GM12878 (cell line): ENCODE measurements around the gene FBXO42. TPM values are rescaled to one million over a fixed set of nuclear protein-coding genes. Genes with fewer than 3 reads are reported as not detected.

Experiments
- BHLHE40 ChIP-seq, 2 experiments: fragments of 450-650 bp in 1 of 2; IDR thresholded peaks; 2 replicates each; pipeline ENCODE4 v1.6.1; 2011 to 2017; ENCODE audit warnings: low read depth in 2 of 2, borderline replicate concordance in 1 of 2, improper control_type of control experiment in 1 of 2, low read length in 1 of 2, mild to moderate bottlenecking in 1 of 2
- BRCA1 ChIP-seq: IDR thresholded peaks from 2 replicates; pipeline ENCODE4 v1.6.1; 2011; ENCODE audit warnings: low read depth, low read length, improper control_type of control experiment
- GABPA ChIP-seq: IDR thresholded peaks from 2 replicates; pipeline ENCODE4 v1.6.1; 2014; ENCODE audit warnings: antibody characterized with exemption, low read depth, mild to moderate bottlenecking, inconsistent platforms
- HDGF ChIP-seq: fragments of 450-650 bp; IDR thresholded peaks from 2 replicates; pipeline ENCODE4 v1.6.1; 2016; ENCODE audit warnings: antibody characterized with exemption
- JUND ChIP-seq: IDR thresholded peaks from 2 replicates; pipeline ENCODE4 v1.6.1; 2012; ENCODE audit warnings: low read depth, mild to moderate bottlenecking, low read length, improper control_type of control experiment, moderate library complexity
- KDM1A ChIP-seq: fragments of 200-600 bp; sonication (generic); IDR thresholded peaks from 2 replicates; pipeline ENCODE4 v1.6.1; 2016; ENCODE audit warnings: borderline replicate concordance
- MEF2B ChIP-seq: fragments of 450-650 bp; IDR thresholded peaks from 2 replicates; pipeline ENCODE4 v1.6.1; 2018; ENCODE audit warnings: mild to moderate bottlenecking, moderate library complexity; ENCODE audit not compliant: partially characterized antibody, poor library complexity, severe bottlenecking
- POLR2AphosphoS2 ChIP-seq: IDR thresholded peaks from 2 replicates; pipeline ENCODE4 v1.6.1; 2011; ENCODE audit warnings: low read depth, mild to moderate bottlenecking, low read length, improper control_type of control experiment, moderate library complexity
- RFX5 ChIP-seq: IDR thresholded peaks from 2 replicates; pipeline ENCODE4 v1.6.1; 2011; ENCODE audit warnings: low read depth, low read length, improper control_type of control experiment
- SMARCA5 ChIP-seq: fragments of 450-650 bp; IDR thresholded peaks from 2 replicates; pipeline ENCODE4 v1.6.1; 2017; ENCODE audit warnings: mild to moderate bottlenecking
- SREBF2 ChIP-seq: IDR thresholded peaks from 2 replicates; pipeline ENCODE4 v1.6.1; 2012; ENCODE audit warnings: mild to moderate bottlenecking, low read length
- STAT3 ChIP-seq: IDR thresholded peaks from 2 replicates; pipeline ENCODE4 v1.6.1; 2011; ENCODE audit warnings: low read depth, low read length, improper control_type of control experiment
- TCF12 ChIP-seq: IDR thresholded peaks from 2 replicates; pipeline ENCODE4 v1.6.1; 2011; ENCODE audit warnings: low read depth, mild to moderate bottlenecking, low read length
- TCF7 ChIP-seq: IDR thresholded peaks from 2 replicates; pipeline ENCODE4 v1.6.1; 2014; ENCODE audit warnings: antibody characterized with exemption, borderline replicate concordance
- YBX1 ChIP-seq: fragments of 450-650 bp; IDR thresholded peaks from 2 replicates; pipeline ENCODE4 v1.6.1; 2016; ENCODE audit warnings: antibody characterized with exemption
- YY1 ChIP-seq: IDR thresholded peaks from 2 replicates; pipeline ENCODE4 v1.6.1; 2011; ENCODE audit warnings: low read depth, mild to moderate bottlenecking, low read length
- ZBED1 ChIP-seq: IDR thresholded peaks from 2 replicates; pipeline ENCODE4 v1.6.1; 2016; ENCODE audit warnings: borderline replicate concordance
- ZZZ3 ChIP-seq: IDR thresholded peaks from 2 replicates; pipeline ENCODE4 v1.6.1; 2011; ENCODE audit warnings: low read depth; ENCODE audit not compliant: control insufficient read depth, insufficient read length
- polyA plus RNA-seq, 11 experiments: library from polyadenylated mRNA; depleted of rRNA in 4 of 11; unstranded in 6 of 11; stranded (reverse) in 5 of 11; fragments of >200 nt; fragmentation: Nextera tagmentation in 4 of 11; fragmentation: Illumina TruSeq in 1 of 11; extraction: Ambion mirVana in 4 of 11; extraction: Trizol in 1 of 11; gene quantifications; 1 replicate in 1 of 11; 2 replicates in 10 of 11; pipeline versions ENCODE4 v1.2.1 to v1.2.3, GENCODE V29; 2011 to 2016; ENCODE audit warnings: inconsistent platforms in 2 of 11, missing spikeins in 2 of 11, low read depth in 1 of 11
- total RNA-seq, 4 experiments: library from RNA; depleted of rRNA in 3 of 4; stranded (reverse); fragments of >200 nt in 3 of 4; fragmentation: Illumina TruSeq in 1 of 4; extraction: Trizol in 1 of 4; gene quantifications; 2 replicates each; pipeline versions ENCODE4 v1.2.1 to v1.2.3, GENCODE V29; 2013 to 2021
- TF ChIP-seq, protein P1 (sequence below): fragments of 450-650 bp; formaldehyde crosslinking; IDR thresholded peaks from 2 replicates; pipeline ENCODE4 v1.4.0; 2020; ENCODE audit warnings: mild to moderate bottlenecking, moderate library complexity
- TF ChIP-seq, protein P2 (sequence below): fragments of 450-650 bp; IDR thresholded peaks from 2 replicates; pipeline ENCODE4 v1.6.1; 2017; ENCODE audit warnings: mild to moderate bottlenecking, moderate library complexity

Gene FBXO42
- total and polyA plus RNA-seq, 10 of the 15 experiments (the other 5 are each of a cell fraction or from before 2014, with no cell fraction given): 6.1 to 23.8 (median 15.2) TPM

DNA sequence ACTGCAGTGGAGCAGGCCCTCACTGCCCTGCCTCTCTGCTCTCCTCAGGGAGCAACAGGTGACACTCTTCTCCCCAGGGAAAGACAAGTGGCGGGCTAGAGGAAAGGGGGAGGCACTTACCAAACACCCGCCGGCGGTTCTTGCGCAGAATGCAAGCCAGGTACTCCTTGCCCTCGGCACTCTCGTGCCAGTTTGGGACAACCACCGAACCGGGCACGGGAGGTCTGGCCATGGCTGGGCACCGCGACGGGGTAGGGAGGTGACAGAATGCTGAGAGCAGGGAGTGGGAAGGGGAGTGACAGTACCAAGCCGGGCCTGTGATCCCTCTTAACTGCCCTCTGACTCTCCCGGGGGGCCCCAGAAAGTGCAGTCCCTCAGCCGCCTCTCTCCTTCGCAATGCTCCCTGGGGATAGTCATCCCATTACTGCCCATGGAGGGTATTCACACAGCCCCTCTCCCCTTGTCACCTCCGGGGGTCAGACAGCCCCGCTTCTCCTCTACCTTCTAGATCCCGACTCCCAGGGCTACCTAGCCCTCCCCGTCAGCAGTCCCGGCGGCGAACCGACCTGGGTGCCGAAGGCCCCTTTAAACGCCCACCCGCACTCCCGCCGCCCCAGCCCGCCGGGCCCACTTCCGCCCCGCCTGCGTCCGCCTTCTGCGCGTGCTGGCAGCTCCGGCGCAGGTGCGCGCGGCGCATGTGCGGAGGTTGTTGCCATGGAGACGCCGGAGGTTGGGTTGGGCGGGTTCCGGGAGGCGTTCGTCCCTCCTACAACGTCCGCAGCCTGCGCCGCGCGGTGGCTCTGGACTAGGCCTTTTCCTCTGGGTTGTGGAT is 115.6 kb downstream of the FBXO42 start, which contains the start of gene CPLANE2 (continued):
- TF ChIP-seq, protein P1, sequence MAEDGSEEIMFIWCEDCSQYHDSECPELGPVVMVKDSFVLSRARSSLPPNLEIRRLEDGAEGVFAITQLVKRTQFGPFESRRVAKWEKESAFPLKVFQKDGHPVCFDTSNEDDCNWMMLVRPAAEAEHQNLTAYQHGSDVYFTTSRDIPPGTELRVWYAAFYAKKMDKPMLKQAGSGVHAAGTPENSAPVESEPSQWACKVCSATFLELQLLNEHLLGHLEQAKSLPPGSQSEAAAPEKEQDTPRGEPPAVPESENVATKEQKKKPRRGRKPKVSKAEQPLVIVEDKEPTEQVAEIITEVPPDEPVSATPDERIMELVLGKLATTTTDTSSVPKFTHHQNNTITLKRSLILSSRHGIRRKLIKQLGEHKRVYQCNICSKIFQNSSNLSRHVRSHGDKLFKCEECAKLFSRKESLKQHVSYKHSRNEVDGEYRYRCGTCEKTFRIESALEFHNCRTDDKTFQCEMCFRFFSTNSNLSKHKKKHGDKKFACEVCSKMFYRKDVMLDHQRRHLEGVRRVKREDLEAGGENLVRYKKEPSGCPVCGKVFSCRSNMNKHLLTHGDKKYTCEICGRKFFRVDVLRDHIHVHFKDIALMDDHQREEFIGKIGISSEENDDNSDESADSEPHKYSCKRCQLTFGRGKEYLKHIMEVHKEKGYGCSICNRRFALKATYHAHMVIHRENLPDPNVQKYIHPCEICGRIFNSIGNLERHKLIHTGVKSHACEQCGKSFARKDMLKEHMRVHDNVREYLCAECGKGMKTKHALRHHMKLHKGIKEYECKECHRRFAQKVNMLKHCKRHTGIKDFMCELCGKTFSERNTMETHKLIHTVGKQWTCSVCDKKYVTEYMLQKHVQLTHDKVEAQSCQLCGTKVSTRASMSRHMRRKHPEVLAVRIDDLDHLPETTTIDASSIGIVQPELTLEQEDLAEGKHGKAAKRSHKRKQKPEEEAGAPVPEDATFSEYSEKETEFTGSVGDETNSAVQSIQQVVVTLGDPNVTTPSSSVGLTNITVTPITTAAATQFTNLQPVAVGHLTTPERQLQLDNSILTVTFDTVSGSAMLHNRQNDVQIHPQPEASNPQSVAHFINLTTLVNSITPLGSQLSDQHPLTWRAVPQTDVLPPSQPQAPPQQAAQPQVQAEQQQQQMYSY (CRISPR knock-in tag): no peak
- TF ChIP-seq TCF12 (peak; percentile 51; the same call in 1 of the 2 replicates), POLR2AphosphoS2 (peak; percentile 61; the same call in 1 of the 2 replicates), MEF2B (peak; percentile 93), SREBF2 (no peak), STAT3 (no peak), ZZZ3 (no peak), GABPA (no peak), JUND (no peak), HDGF (no peak), YY1 (0 out of 2 replicates have a peak, but pooled peaks have one; percentile 21), KDM1A (no peak), BHLHE40 (IDR thresholded peaks at IDR 0.05; ENCODE audit: borderline replicate concordance in 1 of 2, low read depth in 2 of 2, low read length in 1 of 2) (peak; percentile 91 to 97), YBX1 (no peak), SMARCA5 (0 out of 2 replicates have a peak, but pooled peaks have one; percentile 15), BRCA1 (no peak), RFX5 (peak; percentile 98), TCF7 (no peak), ZBED1 (no peak)
- TF ChIP-seq, protein P2, sequence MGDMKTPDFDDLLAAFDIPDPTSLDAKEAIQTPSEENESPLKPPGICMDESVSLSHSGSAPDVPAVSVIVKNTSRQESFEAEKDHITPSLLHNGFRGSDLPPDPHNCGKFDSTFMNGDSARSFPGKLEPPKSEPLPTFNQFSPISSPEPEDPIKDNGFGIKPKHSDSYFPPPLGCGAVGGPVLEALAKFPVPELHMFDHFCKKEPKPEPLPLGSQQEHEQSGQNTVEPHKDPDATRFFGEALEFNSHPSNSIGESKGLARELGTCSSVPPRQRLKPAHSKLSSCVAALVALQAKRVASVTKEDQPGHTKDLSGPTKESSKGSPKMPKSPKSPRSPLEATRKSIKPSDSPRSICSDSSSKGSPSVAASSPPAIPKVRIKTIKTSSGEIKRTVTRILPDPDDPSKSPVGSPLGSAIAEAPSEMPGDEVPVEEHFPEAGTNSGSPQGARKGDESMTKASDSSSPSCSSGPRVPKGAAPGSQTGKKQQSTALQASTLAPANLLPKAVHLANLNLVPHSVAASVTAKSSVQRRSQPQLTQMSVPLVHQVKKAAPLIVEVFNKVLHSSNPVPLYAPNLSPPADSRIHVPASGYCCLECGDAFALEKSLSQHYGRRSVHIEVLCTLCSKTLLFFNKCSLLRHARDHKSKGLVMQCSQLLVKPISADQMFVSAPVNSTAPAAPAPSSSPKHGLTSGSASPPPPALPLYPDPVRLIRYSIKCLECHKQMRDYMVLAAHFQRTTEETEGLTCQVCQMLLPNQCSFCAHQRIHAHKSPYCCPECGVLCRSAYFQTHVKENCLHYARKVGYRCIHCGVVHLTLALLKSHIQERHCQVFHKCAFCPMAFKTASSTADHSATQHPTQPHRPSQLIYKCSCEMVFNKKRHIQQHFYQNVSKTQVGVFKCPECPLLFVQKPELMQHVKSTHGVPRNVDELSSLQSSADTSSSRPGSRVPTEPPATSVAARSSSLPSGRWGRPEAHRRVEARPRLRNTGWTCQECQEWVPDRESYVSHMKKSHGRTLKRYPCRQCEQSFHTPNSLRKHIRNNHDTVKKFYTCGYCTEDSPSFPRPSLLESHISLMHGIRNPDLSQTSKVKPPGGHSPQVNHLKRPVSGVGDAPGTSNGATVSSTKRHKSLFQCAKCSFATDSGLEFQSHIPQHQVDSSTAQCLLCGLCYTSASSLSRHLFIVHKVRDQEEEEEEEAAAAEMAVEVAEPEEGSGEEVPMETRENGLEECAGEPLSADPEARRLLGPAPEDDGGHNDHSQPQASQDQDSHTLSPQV: no peak
